SW480 (cell line): ENCODE measurements around the gene GM2A.
A peak's percentile ranks its signal among the peaks of the same experiment; 100 is the strongest.
"Not testable (repeated sequence)": the region's sequence is repeated elsewhere in the genome, so short reads cannot be mapped to it uniquely, and the experiment has no call there.

Source experiments
- DNase-seq: peaks from one replicate; pipeline ENCODE4 v3.0.0-alpha.2; 2016; ENCODE audit warnings: low spot score

Gene GM2A

GRCh38 chr5:151254556-151254955 lies 1.6 kb downstream of the GM2A start:
- DNase-seq = no peak

- not testable (repeated sequence) for DNase-seq
Measured at GRCh38 chr5:151254990-151255389, 2.0 kb downstream of the GM2A start.

- DNase-seq = no peak
Measured at GRCh38 chr5:151255621-151256286, 2.8 kb downstream of the GM2A start.

- no peak for DNase-seq
Measured at GRCh38 chr5:151257731-151258181, 4.8 kb downstream of the GM2A start.

GRCh38 chr5:151258201-151258611 lies 5.2 kb downstream of the GM2A start:
- no peak for DNase-seq

GRCh38 chr5:151258816-151259215 lies 5.8 kb downstream of the GM2A start:
- DNase-seq = no peak

GRCh38 chr5:151259931-151260330 lies 6.9 kb downstream of the GM2A start:
- no peak for DNase-seq

GRCh38 chr5:151262532-151262931 lies 9.5 kb downstream of the GM2A start:
- DNase-seq = no peak

- peak; percentile 15 for DNase-seq
Measured at GRCh38 chr5:151264113-151264512, 11.1 kb downstream of the GM2A start.

- no peak for DNase-seq
Measured at GRCh38 chr5:151267491-151268260, 14.7 kb downstream of the GM2A start.

GRCh38 chr5:151270599-151270998 lies 17.6 kb downstream of the GM2A start:
- no peak for DNase-seq

- no peak for DNase-seq
Measured at GRCh38 chr5:151271336-151271735, 18.4 kb downstream of the GM2A start.

- no peak for DNase-seq
Measured at GRCh38 chr5:151274666-151275065, 21.7 kb downstream of the GM2A start.

GRCh38 chr5:151275803-151276202 lies 22.8 kb downstream of the GM2A start:
- DNase-seq = no peak

GRCh38 chr5:151278845-151279244 lies 25.9 kb downstream of the GM2A start:
- DNase-seq = no peak

- DNase-seq = no peak
Measured at GRCh38 chr5:151280443-151280842, 27.5 kb downstream of the GM2A start.

- no peak for DNase-seq
Measured at GRCh38 chr5:151281001-151281639, 28.1 kb downstream of the GM2A start.

GRCh38 chr5:151283120-151283825 lies 30.3 kb downstream of the GM2A start:
- DNase-seq = peak; percentile 32

- no peak for DNase-seq
Measured at GRCh38 chr5:151284392-151284967, 31.5 kb downstream of the GM2A start.

GRCh38 chr5:151285683-151286082 lies 32.7 kb downstream of the GM2A start:
- no peak for DNase-seq

- DNase-seq = no peak
Measured at GRCh38 chr5:151286246-151286645, 33.3 kb downstream of the GM2A start.

- DNase-seq = peak; percentile 82
Measured at GRCh38 chr5:151288180-151288579, 35.2 kb downstream of the GM2A start.
